Endothelial cell of umbilical vein (primary cell): ENCODE data around the gene NDUFA6. TPM values are rescaled to one million over a fixed set of nuclear protein-coding genes. Genes with fewer than 3 reads are reported as not detected.

ENCODE experiments used
- BruUV-seq: library from RNA; stranded (reverse); fragments of 400-500 nt; replicated peaks from 2 replicates; lab custom pipeline; 2021; lab: Mats Ljungman, UMichigan
- CTCF ChIA-PET: fragments of 300-600, 350-600 bp; sonication (Branson Sonifier 250); formaldehyde crosslinking; loops from one replicate; lab custom pipeline; 2021; ENCODE audit warnings: antibody characterized with exemption, inconsistent platforms; lab: Charles Lee
- POLR2A ChIA-PET: fragments of 300-600, 350-600 bp; sonication (Branson Sonifier 250); formaldehyde crosslinking; loops from one replicate; lab custom pipeline; 2021; ENCODE audit warnings: antibody characterized with exemption, inconsistent platforms; lab: Charles Lee
- DNase-seq: peaks from one replicate; pipeline ENCODE4 v3.0.0-alpha.2; 2011; ENCODE audit warnings: low read depth, low spot score
- FAIRE-seq: peaks from 2 replicates; lab custom pipeline; 2011; peaks lifted over from hg19 to GRCh38; lab: Jason Lieb, UNC
- H2AFZ ChIP-seq: 2 replicates; pipeline ENCODE4 v1.6.0; 2012; ENCODE audit warnings: low read depth, low read length, control low read depth, inconsistent platforms
- H3K27ac ChIP-seq: 2 replicates; pipeline ENCODE4 v1.5.1; 2011; ENCODE audit warnings: low read depth, mild to moderate bottlenecking, control low read depth, low read length, moderate library complexity; ENCODE audit not compliant: insufficient read depth
- H3K27me3 ChIP-seq, 2 experiments: 2 replicates each; pipeline versions ENCODE4 v1.6.0 to v1.6.1; 2011; ENCODE audit warnings: low read length in 2 of 2, mixed read lengths in 1 of 2; ENCODE audit not compliant: control insufficient read depth in 2 of 2, insufficient read depth in 2 of 2
- H3K36me3 ChIP-seq, 2 experiments: 2 replicates in 1 of 2; 3 replicates in 1 of 2; pipeline ENCODE4 v1.5.1; 2011; ENCODE audit warnings: low read length in 2 of 2, mild to moderate bottlenecking in 1 of 2, moderate library complexity in 1 of 2; ENCODE audit not compliant: control insufficient read depth in 2 of 2, insufficient read depth in 2 of 2; ENCODE audit errors: extremely low read depth in 1 of 2
- H3K4me1 ChIP-seq: 3 replicates; pipeline ENCODE4 v1.5.1; 2011; ENCODE audit warnings: mild to moderate bottlenecking, low read length; ENCODE audit not compliant: control insufficient read depth, insufficient read depth; ENCODE audit errors: extremely low read depth
- H3K4me2 ChIP-seq: 2 replicates; pipeline ENCODE4 v1.6.1; 2011; ENCODE audit warnings: low read length, control low read depth, mixed read lengths; ENCODE audit not compliant: insufficient read depth
- H3K4me3 ChIP-seq, 3 experiments: fragments of 200-600 bp in 1 of 3; sonication (generic), shearing (Covaris generic) in 1 of 3; replicated peaks in 1 of 3; 2 replicates each; pipeline ENCODE4 v1.5.1; 2011 to 2016; ENCODE audit warnings: control low read depth in 3 of 3, low read length in 3 of 3, mild to moderate bottlenecking in 2 of 3, inconsistent platforms in 1 of 3, low read depth in 1 of 3, moderate library complexity in 1 of 3; ENCODE audit not compliant: insufficient read depth in 1 of 3
- H3K79me2 ChIP-seq: 2 replicates; pipeline ENCODE4 v1.6.0; 2012; ENCODE audit warnings: low read length, inconsistent platforms; ENCODE audit not compliant: control insufficient read depth, insufficient read depth
- H3K9ac ChIP-seq: replicated peaks from 2 replicates; pipeline ENCODE3; 2011; ENCODE audit warnings: low read length, control low read depth; ENCODE audit not compliant: insufficient read depth; ENCODE audit errors: extremely low read depth
- H3K9me1 ChIP-seq: replicated peaks from 3 replicates; pipeline ENCODE4 v1.6.0; 2011; ENCODE audit warnings: mild to moderate bottlenecking, low read length; ENCODE audit not compliant: control insufficient read depth, insufficient read depth; ENCODE audit errors: extremely low read depth
- H3K9me3 ChIP-seq: replicated peaks from 2 replicates; pipeline ENCODE4 v1.5.1; 2012; ENCODE audit warnings: low read length, inconsistent platforms; ENCODE audit not compliant: control insufficient read depth, insufficient read depth
- H4K20me1 ChIP-seq: replicated peaks from 2 replicates; pipeline ENCODE3; 2011; ENCODE audit warnings: mild to moderate bottlenecking, low read length; ENCODE audit not compliant: control insufficient read depth, insufficient read depth; ENCODE audit errors: extremely low read depth
- CTCF ChIP-seq, 2 donors: IDR thresholded peaks; 1 replicate in 1 of 2; 2 replicates in 1 of 2; pipeline ENCODE4 v1.5.1; 2011; ENCODE audit warnings: low read length in 2 of 2, mild to moderate bottlenecking in 2 of 2, moderate library complexity in 2 of 2, control low read depth in 1 of 2, inconsistent platforms in 1 of 2, low read depth in 1 of 2; ENCODE audit not compliant: insufficient read depth in 1 of 2; ENCODE audit errors: extremely low read depth in 1 of 2
- EZH2 ChIP-seq: IDR thresholded peaks from 2 replicates; pipeline ENCODE4 v1.6.1; 2012; ENCODE audit warnings: borderline replicate concordance, low read depth, mild to moderate bottlenecking, moderate library complexity, low read length, inconsistent platforms; ENCODE audit not compliant: severe bottlenecking
- FOS ChIP-seq: IDR thresholded peaks from 2 replicates; pipeline ENCODE4 v1.6.1; 2011; ENCODE audit warnings: mild to moderate bottlenecking, low read length, moderate library complexity, borderline replicate concordance; ENCODE audit not compliant: insufficient read depth
- GATA2 ChIP-seq: IDR thresholded peaks from 2 replicates; pipeline ENCODE4 v1.7.0; 2011; ENCODE audit warnings: low read depth, mild to moderate bottlenecking, moderate library complexity, mixed read lengths, low read length; ENCODE audit not compliant: insufficient read length, insufficient read depth
- JUN ChIP-seq: IDR thresholded peaks from 2 replicates; pipeline ENCODE4 v1.6.1; 2011; ENCODE audit warnings: borderline replicate concordance, low read depth; ENCODE audit not compliant: insufficient read length, insufficient read depth
- MAX ChIP-seq: IDR thresholded peaks from 2 replicates; pipeline ENCODE4 v1.6.1; 2011; ENCODE audit not compliant: insufficient read depth, insufficient read length
- MYC ChIP-seq: IDR thresholded peaks from one replicate; pipeline ENCODE4 v1.6.1; 2011; ENCODE audit warnings: mild to moderate bottlenecking, low read depth, low read length
- POLR2A ChIP-seq: IDR thresholded peaks from 2 replicates; pipeline ENCODE4 v1.6.1; 2012; ENCODE audit warnings: low read depth, mild to moderate bottlenecking, control low read depth, low read length
- POLR2AphosphoS5 ChIP-seq: IDR thresholded peaks from 2 replicates; pipeline ENCODE4 v1.6.1; 2012; ENCODE audit warnings: low read depth, mild to moderate bottlenecking, control low read depth, low read length, moderate library complexity; ENCODE audit not compliant: insufficient read depth
- dilution Hi-C: fragments of 300-500 bp; cut with MboI; formaldehyde crosslinking; loops from one replicate; pipeline ENCODE4 v1.15.0; 2019; ENCODE audit warnings: low sequenced_read_pairs; ENCODE audit not compliant: extremely low pct_ligation_motif_present
- intact Hi-C: fragments of 100-400 bp; cut with micrococcal nuclease; formaldehyde crosslinking; loops from one replicate; pipeline ENCODE4 v1.10.0; 2022
- polyA plus RNA-seq, 4 experiments: library from polyadenylated mRNA; depleted of rRNA in 3 of 4; stranded (reverse) in 3 of 4; unstranded in 1 of 4; fragments of >200 nt; gene quantifications; 2 replicates each; pipeline versions ENCODE4 v1.2.1 to v1.2.3, GENCODE V29; 2011 to 2012; ENCODE audit warnings: missing spikeins in 1 of 4
- total RNA-seq: library from RNA; stranded (reverse); gene quantifications from 2 replicates; pipeline ENCODE4 v1.2.3, GENCODE V29; 2021

Gene NDUFA6
- total and polyA plus RNA-seq, 2 donors (not counting 3 experiments of a cell fraction or from before 2014, with no cell fraction given), result 66.1 to 95.7 TPM

GRCh38 chr22:42060489-42060888 lies 30.1 kb downstream of the NDUFA6 start:
- dilution Hi-C loops (no loop called here), intact Hi-C loops (no loop called here)
- no peak overlapping the region for H3K27ac ChIP-seq
- H3K4me2 ChIP-seq, result no peak overlapping the region
- no peak overlapping the region for H3K9ac ChIP-seq
- H3K4me1 ChIP-seq, result no peaks in the 10 kb centered on the region
- H3K79me2 ChIP-seq, result no peaks in the 10 kb centered on the region
- H3K36me3 ChIP-seq, result peaks cover 5 to 9% of the 10 kb centered on the region in 2 experiments
- ChIA-PET POLR2A (no interaction called here), CTCF (no interaction called here)
- no peaks in the 10 kb centered on the region for H3K9me3 ChIP-seq
- no peak for FAIRE-seq
- no peak overlapping the region for H2AFZ ChIP-seq
- TF ChIP-seq MYC (no peak), EZH2 (no peak), CTCF (IDR thresholded peaks at IDR 0.05; ENCODE audit: extremely low read depth in 1 of 2, insufficient read depth in 1 of 2, low read depth in 1 of 2, low read length in 2 of 2) (no peak), FOS (no peak), MAX (no peak), JUN (no peak), GATA2 (no peak), POLR2AphosphoS5 (no peak), POLR2A (no peak)
- no peak for DNase-seq
- H3K27me3 ChIP-seq, result no peaks in the 10 kb centered on the region
- H3K9me1 ChIP-seq, result no peaks in the 10 kb centered on the region
- H3K4me3 ChIP-seq, result no peak overlapping the region
- no TSS peak for BruUV-seq
- H4K20me1 ChIP-seq, result no peaks in the 10 kb centered on the region
